Endothelial cell of umbilical vein (primary cell): ENCODE data around the gene FRMD6. TPM values are rescaled to one million over a fixed set of nuclear protein-coding genes. Genes with fewer than 3 reads are reported as not detected.

Experiments
- BruUV-seq: library from RNA; stranded (reverse); fragments of 400-500 nt; replicated peaks from 2 replicates; lab custom pipeline; 2021; lab: Mats Ljungman, UMichigan
- CTCF ChIA-PET: fragments of 300-600, 350-600 bp; sonication (Branson Sonifier 250); formaldehyde crosslinking; loops from one replicate; lab custom pipeline; 2021; ENCODE audit warnings: antibody characterized with exemption, inconsistent platforms; lab: Charles Lee
- POLR2A ChIA-PET: fragments of 300-600, 350-600 bp; sonication (Branson Sonifier 250); formaldehyde crosslinking; loops from one replicate; lab custom pipeline; 2021; ENCODE audit warnings: antibody characterized with exemption, inconsistent platforms; lab: Charles Lee
- DNase-seq: peaks from one replicate; pipeline ENCODE4 v3.0.0-alpha.2; 2011; ENCODE audit warnings: low read depth, low spot score
- FAIRE-seq: peaks from 2 replicates; lab custom pipeline; 2011; peaks lifted over from hg19 to GRCh38; lab: Jason Lieb, UNC
- H2AFZ ChIP-seq: 2 replicates; pipeline ENCODE4 v1.6.0; 2012; ENCODE audit warnings: low read depth, low read length, control low read depth, inconsistent platforms
- H3K27ac ChIP-seq: 2 replicates; pipeline ENCODE4 v1.5.1; 2011; ENCODE audit warnings: low read depth, mild to moderate bottlenecking, control low read depth, low read length, moderate library complexity; ENCODE audit not compliant: insufficient read depth
- H3K27me3 ChIP-seq, 2 experiments: 2 replicates each; pipeline versions ENCODE4 v1.6.0 to v1.6.1; 2011; ENCODE audit warnings: low read length in 2 of 2, mixed read lengths in 1 of 2; ENCODE audit not compliant: control insufficient read depth in 2 of 2, insufficient read depth in 2 of 2
- H3K36me3 ChIP-seq, 2 experiments: 2 replicates in 1 of 2; 3 replicates in 1 of 2; pipeline ENCODE4 v1.5.1; 2011; ENCODE audit warnings: low read length in 2 of 2, mild to moderate bottlenecking in 1 of 2, moderate library complexity in 1 of 2; ENCODE audit not compliant: control insufficient read depth in 2 of 2, insufficient read depth in 2 of 2; ENCODE audit errors: extremely low read depth in 1 of 2
- H3K4me1 ChIP-seq: 3 replicates; pipeline ENCODE4 v1.5.1; 2011; ENCODE audit warnings: mild to moderate bottlenecking, low read length; ENCODE audit not compliant: control insufficient read depth, insufficient read depth; ENCODE audit errors: extremely low read depth
- H3K4me2 ChIP-seq: 2 replicates; pipeline ENCODE4 v1.6.1; 2011; ENCODE audit warnings: low read length, control low read depth, mixed read lengths; ENCODE audit not compliant: insufficient read depth
- H3K4me3 ChIP-seq, 3 experiments: fragments of 200-600 bp in 1 of 3; sonication (generic), shearing (Covaris generic) in 1 of 3; replicated peaks in 1 of 3; 2 replicates each; pipeline ENCODE4 v1.5.1; 2011 to 2016; ENCODE audit warnings: control low read depth in 3 of 3, low read length in 3 of 3, mild to moderate bottlenecking in 2 of 3, inconsistent platforms in 1 of 3, low read depth in 1 of 3, moderate library complexity in 1 of 3; ENCODE audit not compliant: insufficient read depth in 1 of 3
- H3K79me2 ChIP-seq: 2 replicates; pipeline ENCODE4 v1.6.0; 2012; ENCODE audit warnings: low read length, inconsistent platforms; ENCODE audit not compliant: control insufficient read depth, insufficient read depth
- H3K9ac ChIP-seq: replicated peaks from 2 replicates; pipeline ENCODE3; 2011; ENCODE audit warnings: low read length, control low read depth; ENCODE audit not compliant: insufficient read depth; ENCODE audit errors: extremely low read depth
- H3K9me1 ChIP-seq: replicated peaks from 3 replicates; pipeline ENCODE4 v1.6.0; 2011; ENCODE audit warnings: mild to moderate bottlenecking, low read length; ENCODE audit not compliant: control insufficient read depth, insufficient read depth; ENCODE audit errors: extremely low read depth
- H3K9me3 ChIP-seq: replicated peaks from 2 replicates; pipeline ENCODE4 v1.5.1; 2012; ENCODE audit warnings: low read length, inconsistent platforms; ENCODE audit not compliant: control insufficient read depth, insufficient read depth
- H4K20me1 ChIP-seq: replicated peaks from 2 replicates; pipeline ENCODE3; 2011; ENCODE audit warnings: mild to moderate bottlenecking, low read length; ENCODE audit not compliant: control insufficient read depth, insufficient read depth; ENCODE audit errors: extremely low read depth
- EZH2 ChIP-seq: IDR thresholded peaks from 2 replicates; pipeline ENCODE4 v1.6.1; 2012; ENCODE audit warnings: borderline replicate concordance, low read depth, mild to moderate bottlenecking, moderate library complexity, low read length, inconsistent platforms; ENCODE audit not compliant: severe bottlenecking
- FOS ChIP-seq: IDR thresholded peaks from 2 replicates; pipeline ENCODE4 v1.6.1; 2011; ENCODE audit warnings: mild to moderate bottlenecking, low read length, moderate library complexity, borderline replicate concordance; ENCODE audit not compliant: insufficient read depth
- GATA2 ChIP-seq: IDR thresholded peaks from 2 replicates; pipeline ENCODE4 v1.7.0; 2011; ENCODE audit warnings: low read depth, mild to moderate bottlenecking, moderate library complexity, mixed read lengths, low read length; ENCODE audit not compliant: insufficient read length, insufficient read depth
- JUN ChIP-seq: IDR thresholded peaks from 2 replicates; pipeline ENCODE4 v1.6.1; 2011; ENCODE audit warnings: borderline replicate concordance, low read depth; ENCODE audit not compliant: insufficient read length, insufficient read depth
- MAX ChIP-seq: IDR thresholded peaks from 2 replicates; pipeline ENCODE4 v1.6.1; 2011; ENCODE audit not compliant: insufficient read depth, insufficient read length
- MYC ChIP-seq: IDR thresholded peaks from one replicate; pipeline ENCODE4 v1.6.1; 2011; ENCODE audit warnings: mild to moderate bottlenecking, low read depth, low read length
- POLR2A ChIP-seq: IDR thresholded peaks from 2 replicates; pipeline ENCODE4 v1.6.1; 2012; ENCODE audit warnings: low read depth, mild to moderate bottlenecking, control low read depth, low read length
- POLR2AphosphoS5 ChIP-seq: IDR thresholded peaks from 2 replicates; pipeline ENCODE4 v1.6.1; 2012; ENCODE audit warnings: low read depth, mild to moderate bottlenecking, control low read depth, low read length, moderate library complexity; ENCODE audit not compliant: insufficient read depth
- dilution Hi-C: fragments of 300-500 bp; cut with MboI; formaldehyde crosslinking; loops from one replicate; pipeline ENCODE4 v1.15.0; 2019; ENCODE audit warnings: low sequenced_read_pairs; ENCODE audit not compliant: extremely low pct_ligation_motif_present
- intact Hi-C: fragments of 100-400 bp; cut with micrococcal nuclease; formaldehyde crosslinking; loops from one replicate; pipeline ENCODE4 v1.10.0; 2022
- polyA plus RNA-seq, 4 experiments: library from polyadenylated mRNA; depleted of rRNA in 3 of 4; stranded (reverse) in 3 of 4; unstranded in 1 of 4; fragments of >200 nt; gene quantifications; 2 replicates each; pipeline versions ENCODE4 v1.2.1 to v1.2.3, GENCODE V29; 2011 to 2012; ENCODE audit warnings: missing spikeins in 1 of 4
- total RNA-seq: library from RNA; stranded (reverse); gene quantifications from 2 replicates; pipeline ENCODE4 v1.2.3, GENCODE V29; 2021
- TF ChIP-seq, protein P1 (sequence below), 2 donors: IDR thresholded peaks; 1 replicate in 1 of 2; 2 replicates in 1 of 2; pipeline ENCODE4 v1.5.1; 2011; ENCODE audit warnings: low read length in 2 of 2, mild to moderate bottlenecking in 2 of 2, moderate library complexity in 2 of 2, control low read depth in 1 of 2, inconsistent platforms in 1 of 2, low read depth in 1 of 2; ENCODE audit not compliant: insufficient read depth in 1 of 2; ENCODE audit errors: extremely low read depth in 1 of 2

FRMD6 gene
- total and polyA plus RNA-seq, 2 donors (not counting 3 experiments of a cell fraction or from before 2014, with no cell fraction given): 69.0 to 97.1 TPM

DNA sequence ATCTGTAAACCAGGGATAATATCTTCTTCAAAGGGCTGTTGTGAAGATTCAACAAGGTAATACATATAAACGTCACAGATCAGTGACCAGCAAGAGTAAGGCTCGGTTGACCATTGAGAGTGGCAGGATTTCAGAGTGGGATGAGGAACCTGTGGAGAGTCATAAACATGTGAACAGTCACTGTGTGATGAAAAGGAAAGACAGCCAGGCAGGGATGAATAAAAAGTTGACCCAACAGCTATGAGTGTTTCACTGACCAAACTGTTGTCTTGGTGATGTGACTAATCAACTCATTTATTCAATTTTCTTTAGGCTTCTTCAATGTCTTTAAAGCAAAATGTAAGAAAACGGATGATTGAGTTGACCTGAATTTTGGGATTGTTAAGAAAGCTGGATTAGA lies 8.6 kb upstream of the FRMD6 start:
- no peaks in the 10 kb centered on the region for H4K20me1 ChIP-seq
- H2AFZ ChIP-seq: no peak overlapping the region
- no peaks in the 10 kb centered on the region for H3K36me3 ChIP-seq
- TF ChIP-seq EZH2 (no peak), POLR2A (no peak), GATA2 (no peak), MAX (no peak), MYC (no peak), POLR2AphosphoS5 (no peak), FOS (no peak), JUN (no peak)
- TF ChIP-seq, protein P1, sequence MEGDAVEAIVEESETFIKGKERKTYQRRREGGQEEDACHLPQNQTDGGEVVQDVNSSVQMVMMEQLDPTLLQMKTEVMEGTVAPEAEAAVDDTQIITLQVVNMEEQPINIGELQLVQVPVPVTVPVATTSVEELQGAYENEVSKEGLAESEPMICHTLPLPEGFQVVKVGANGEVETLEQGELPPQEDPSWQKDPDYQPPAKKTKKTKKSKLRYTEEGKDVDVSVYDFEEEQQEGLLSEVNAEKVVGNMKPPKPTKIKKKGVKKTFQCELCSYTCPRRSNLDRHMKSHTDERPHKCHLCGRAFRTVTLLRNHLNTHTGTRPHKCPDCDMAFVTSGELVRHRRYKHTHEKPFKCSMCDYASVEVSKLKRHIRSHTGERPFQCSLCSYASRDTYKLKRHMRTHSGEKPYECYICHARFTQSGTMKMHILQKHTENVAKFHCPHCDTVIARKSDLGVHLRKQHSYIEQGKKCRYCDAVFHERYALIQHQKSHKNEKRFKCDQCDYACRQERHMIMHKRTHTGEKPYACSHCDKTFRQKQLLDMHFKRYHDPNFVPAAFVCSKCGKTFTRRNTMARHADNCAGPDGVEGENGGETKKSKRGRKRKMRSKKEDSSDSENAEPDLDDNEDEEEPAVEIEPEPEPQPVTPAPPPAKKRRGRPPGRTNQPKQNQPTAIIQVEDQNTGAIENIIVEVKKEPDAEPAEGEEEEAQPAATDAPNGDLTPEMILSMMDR (IDR thresholded peaks at IDR 0.05; ENCODE audit: extremely low read depth in 1 of 2, insufficient read depth in 1 of 2, low read depth in 1 of 2, low read length in 2 of 2): no peak
- no peak overlapping the region for H3K9ac ChIP-seq
- FAIRE-seq (no peak), DNase-seq (no peak)
- H3K9me3 ChIP-seq: no peaks in the 10 kb centered on the region
- ChIA-PET CTCF (no interaction called here), POLR2A (no interaction called here)
- H3K79me2 ChIP-seq: peaks cover 4% of the 10 kb centered on the region
- no peak overlapping the region for H3K4me3 ChIP-seq
- H3K4me2 ChIP-seq: no peak overlapping the region
- intact Hi-C loops: no loop called here
- dilution Hi-C loops: no loop called here
- H3K9me1 ChIP-seq: no peaks in the 10 kb centered on the region
- no peaks in the 10 kb centered on the region for H3K27me3 ChIP-seq
- no TSS peak for BruUV-seq
- H3K4me1 ChIP-seq: no peaks in the 10 kb centered on the region
- no peak overlapping the region for H3K27ac ChIP-seq
